Peyer's patch (tissue), 4 donors: ENCODE data around the gene FOXK1.

Experiments
- POLR2A ChIP-seq, 2 donors: fragments of 450-650 bp; IDR thresholded peaks; one replicate each; pipeline ENCODE4 v1.5.1; 2017; ENCODE audit warnings: antibody characterized with exemption in 2 of 2, mild to moderate bottlenecking in 2 of 2, moderate library complexity in 2 of 2
- TF ChIP-seq, protein P1 (sequence below), 6 experiments: fragments of 450-650 bp in 4 of 6; fragments of 200-600 bp in 2 of 6; sonication (generic) in 1 of 6; IDR thresholded peaks; one replicate each; pipeline ENCODE4 v1.5.1; 2017 to 2019; ENCODE audit warnings: antibody characterized with exemption in 6 of 6, mild to moderate bottlenecking in 3 of 6, moderate library complexity in 1 of 6

DNA sequence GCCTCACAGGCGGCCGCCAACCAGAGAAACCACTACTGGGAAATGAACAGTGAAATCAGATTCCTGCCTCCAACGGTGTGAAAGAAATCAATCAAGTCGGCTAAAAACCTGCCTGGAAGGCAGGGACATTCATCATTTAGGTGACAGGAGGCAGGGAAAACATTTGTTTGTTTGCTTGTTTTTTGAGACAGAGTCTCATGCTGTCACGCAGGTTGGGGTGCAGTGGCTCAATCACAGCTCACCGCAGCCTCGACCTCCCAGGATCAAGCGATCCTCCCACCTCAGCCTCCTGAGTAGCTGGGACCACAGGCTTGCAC is 123.8 kb downstream of the FOXK1 start:
- TF ChIP-seq, protein P1, sequence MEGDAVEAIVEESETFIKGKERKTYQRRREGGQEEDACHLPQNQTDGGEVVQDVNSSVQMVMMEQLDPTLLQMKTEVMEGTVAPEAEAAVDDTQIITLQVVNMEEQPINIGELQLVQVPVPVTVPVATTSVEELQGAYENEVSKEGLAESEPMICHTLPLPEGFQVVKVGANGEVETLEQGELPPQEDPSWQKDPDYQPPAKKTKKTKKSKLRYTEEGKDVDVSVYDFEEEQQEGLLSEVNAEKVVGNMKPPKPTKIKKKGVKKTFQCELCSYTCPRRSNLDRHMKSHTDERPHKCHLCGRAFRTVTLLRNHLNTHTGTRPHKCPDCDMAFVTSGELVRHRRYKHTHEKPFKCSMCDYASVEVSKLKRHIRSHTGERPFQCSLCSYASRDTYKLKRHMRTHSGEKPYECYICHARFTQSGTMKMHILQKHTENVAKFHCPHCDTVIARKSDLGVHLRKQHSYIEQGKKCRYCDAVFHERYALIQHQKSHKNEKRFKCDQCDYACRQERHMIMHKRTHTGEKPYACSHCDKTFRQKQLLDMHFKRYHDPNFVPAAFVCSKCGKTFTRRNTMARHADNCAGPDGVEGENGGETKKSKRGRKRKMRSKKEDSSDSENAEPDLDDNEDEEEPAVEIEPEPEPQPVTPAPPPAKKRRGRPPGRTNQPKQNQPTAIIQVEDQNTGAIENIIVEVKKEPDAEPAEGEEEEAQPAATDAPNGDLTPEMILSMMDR (IDR thresholded peaks at IDR 0.05), result no peak
- TF ChIP-seq POLR2A (IDR thresholded peaks at IDR 0.05), result no peak
